Gastrocnemius medialis (tissue), 4 donors: Measurements from ENCODE around the gene GPATCH11. TPM values are rescaled to one million over a fixed set of nuclear protein-coding genes. Genes with fewer than 3 reads are reported as not detected.

ENCODE experiments used
- ATAC-seq, 2 donors: fragments of 150-250 bp; one replicate each; pipeline ENCODE4 v1.9.1; 2016
- DNase-seq, 2 donors: peaks; one replicate each; pipeline ENCODE4 v3.0.0-alpha.2; 2019
- H3K27ac ChIP-seq, 4 donors: fragments of 200-600 bp; sonication (generic); 1 replicate in 1 of 4; 2 replicates in 3 of 4; pipeline ENCODE4 v1.5.1; 2016 to 2018; ENCODE audit warnings: mild to moderate bottlenecking in 2 of 4, moderate library complexity in 1 of 4
- H3K27me3 ChIP-seq, 3 donors: fragments of 200-600 bp; sonication (generic) in 2 of 3; 1 replicate in 1 of 3; 2 replicates in 2 of 3; pipeline versions ENCODE4 v1.5.1 to v1.6.0; 2016 to 2019; ENCODE audit warnings: mild to moderate bottlenecking in 1 of 3, moderate library complexity in 1 of 3
- H3K36me3 ChIP-seq, 2 donors: fragments of 200-600 bp; sonication (generic) in 1 of 2; one replicate each; pipeline ENCODE4 v1.5.1; 2017 to 2018
- H3K4me1 ChIP-seq, 2 donors: fragments of 200-600 bp; sonication (generic) in 1 of 2; one replicate each; pipeline ENCODE4 v1.5.1; 2016 to 2017; ENCODE audit warnings: mild to moderate bottlenecking in 2 of 2
- H3K4me3 ChIP-seq, 4 donors: fragments of 200-600 bp; sonication (generic) in 3 of 4; 1 replicate in 1 of 4; 2 replicates in 3 of 4; pipeline ENCODE4 v1.5.1; 2016 to 2019; ENCODE audit warnings: mild to moderate bottlenecking in 2 of 4
- H3K9me3 ChIP-seq, 3 donors: fragments of 200-600 bp; sonication (generic) in 2 of 3; 1 replicate in 1 of 3; 2 replicates in 2 of 3; pipeline ENCODE4 v1.5.1; 2016 to 2019
- POLR2A ChIP-seq, 2 donors: fragments of 450-650 bp; IDR thresholded peaks; one replicate each; pipeline ENCODE4 v1.6.1; 2017; ENCODE audit warnings: antibody characterized with exemption in 2 of 2, mild to moderate bottlenecking in 2 of 2, moderate library complexity in 2 of 2
- in situ Hi-C, 4 donors: fragments of 200-750 bp; cut with MboI; loops; one replicate each; pipeline versions ENCODE4 v1.15.0 to v1.8.0; 2017; ENCODE audit warnings: low sequenced_read_pairs in 4 of 4
- intact Hi-C: fragments of 100-400 bp; cut with DNase I; formaldehyde crosslinking; loops from one replicate; pipeline ENCODE4 v1.15.1; 2023; ENCODE audit warnings: low total_unique reads
- total RNA-seq, 4 donors: library from RNA; depleted of rRNA; stranded (reverse); fragments of >200 nt; gene quantifications; one replicate each; pipeline versions ENCODE4 v1.1.0 to v1.2.3, GENCODE V29; 2016
- TF ChIP-seq, protein P1 (sequence below), 5 experiments: fragments of 450-650 bp in 3 of 5; fragments of 200-600 bp in 2 of 5; sonication (generic) in 2 of 5; IDR thresholded peaks in 4 of 5; conservative IDR thresholded peaks in 1 of 5; 1 replicate in 4 of 5; 2 replicates in 1 of 5; pipeline ENCODE4 v1.5.1; 2016 to 2019; ENCODE audit warnings: antibody characterized with exemption in 5 of 5, mild to moderate bottlenecking in 3 of 5, moderate library complexity in 3 of 5

The GPATCH11 gene
- total RNA-seq, 4 donors from 2014 or later = 2.5 to 3.7 (median 3.0) TPM

DNA sequence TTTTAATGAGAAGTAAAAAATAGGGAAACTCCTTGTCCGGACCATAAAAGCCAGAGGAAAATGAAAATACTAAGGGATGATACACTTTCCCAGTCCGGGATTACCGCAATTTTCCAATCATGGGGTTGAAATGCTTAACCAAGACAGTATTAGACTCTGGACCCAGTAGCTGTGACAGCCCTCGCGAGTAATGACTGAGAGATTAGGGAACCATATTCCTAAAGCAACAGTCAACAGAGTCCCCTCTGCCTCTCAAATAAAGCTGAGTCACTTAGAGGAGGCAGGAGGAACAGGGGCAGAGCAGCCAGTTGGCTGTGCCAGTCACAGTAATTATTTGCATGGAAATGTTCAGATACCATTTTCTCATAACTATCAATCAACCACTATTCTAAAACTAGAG, 34.8 kb downstream of the GPATCH11 start:
- DNase-seq = no peak
- Histone ChIP-seq H3K9me3 (no peaks in the 10 kb centered on the region), H3K27ac (no peak overlapping the region), H3K4me3 (no peak overlapping the region), H3K27me3 (no peaks in the 10 kb centered on the region), H3K36me3 (peaks cover 0 to 28% of the 10 kb centered on the region in 2 donors), H3K4me1 (no peaks in the 10 kb centered on the region)
- no peak for TF ChIP-seq POLR2A (IDR thresholded peaks at IDR 0.05)
- TF ChIP-seq, protein P1, sequence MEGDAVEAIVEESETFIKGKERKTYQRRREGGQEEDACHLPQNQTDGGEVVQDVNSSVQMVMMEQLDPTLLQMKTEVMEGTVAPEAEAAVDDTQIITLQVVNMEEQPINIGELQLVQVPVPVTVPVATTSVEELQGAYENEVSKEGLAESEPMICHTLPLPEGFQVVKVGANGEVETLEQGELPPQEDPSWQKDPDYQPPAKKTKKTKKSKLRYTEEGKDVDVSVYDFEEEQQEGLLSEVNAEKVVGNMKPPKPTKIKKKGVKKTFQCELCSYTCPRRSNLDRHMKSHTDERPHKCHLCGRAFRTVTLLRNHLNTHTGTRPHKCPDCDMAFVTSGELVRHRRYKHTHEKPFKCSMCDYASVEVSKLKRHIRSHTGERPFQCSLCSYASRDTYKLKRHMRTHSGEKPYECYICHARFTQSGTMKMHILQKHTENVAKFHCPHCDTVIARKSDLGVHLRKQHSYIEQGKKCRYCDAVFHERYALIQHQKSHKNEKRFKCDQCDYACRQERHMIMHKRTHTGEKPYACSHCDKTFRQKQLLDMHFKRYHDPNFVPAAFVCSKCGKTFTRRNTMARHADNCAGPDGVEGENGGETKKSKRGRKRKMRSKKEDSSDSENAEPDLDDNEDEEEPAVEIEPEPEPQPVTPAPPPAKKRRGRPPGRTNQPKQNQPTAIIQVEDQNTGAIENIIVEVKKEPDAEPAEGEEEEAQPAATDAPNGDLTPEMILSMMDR (IDR thresholded peaks at IDR 0.05 in 4 of 5, conservative IDR thresholded peaks at IDR 0.05 in 1 of 5) = no peak
- ATAC-seq = no peak
- intact Hi-C loops = no loop called here
- in situ Hi-C loops = no loop called here

GRCh38 chr2:37125416-37125815, 41.1 kb downstream of the GPATCH11 start:
- Histone ChIP-seq H3K4me1 (no peaks in the 10 kb centered on the region), H3K27me3 (no peaks in the 10 kb centered on the region), H3K9me3 (no peaks in the 10 kb centered on the region), H3K36me3 (peaks cover 0 to 20% of the 10 kb centered on the region in 2 donors), H3K4me3 (no peak overlapping the region), H3K27ac (peak overlapping the region in 1 of 4 donors; percentile 36)
- no peak for TF ChIP-seq POLR2A (IDR thresholded peaks at IDR 0.05)
- TF ChIP-seq, protein P1 (IDR thresholded peaks at IDR 0.05 in 4 of 5, conservative IDR thresholded peaks at IDR 0.05 in 1 of 5) = no peak
- DNase-seq = peak in 1 of 2 donors; percentile 32
- intact Hi-C loops (no loop called here), in situ Hi-C loops (no loop called here)
- peak in 1 of 2 donors; percentile 68 for ATAC-seq

GRCh38 chr2:37132914-37133313, 48.6 kb downstream of the GPATCH11 start:
- ATAC-seq (no peak), DNase-seq (no peak)
- Histone ChIP-seq H3K27me3 (no peaks in the 10 kb centered on the region), H3K4me3 (no peak overlapping the region), H3K4me1 (no peaks in the 10 kb centered on the region), H3K27ac (no peak overlapping the region), H3K36me3 (peaks cover 0 to 61% of the 10 kb centered on the region in 2 donors), H3K9me3 (no peaks in the 10 kb centered on the region)
- TF ChIP-seq, protein P1 (IDR thresholded peaks at IDR 0.05 in 4 of 5, conservative IDR thresholded peaks at IDR 0.05 in 1 of 5) = no peak
- no peak for TF ChIP-seq POLR2A (IDR thresholded peaks at IDR 0.05)
- in situ Hi-C loops (no loop called here), intact Hi-C loops (no loop called here)

GRCh38 chr2:37142546-37142945, 58.2 kb downstream of the GPATCH11 start:
- no peak for ATAC-seq
- no peak overlapping the region for H3K4me3 ChIP-seq
- TF ChIP-seq, protein P1 (IDR thresholded peaks at IDR 0.05 in 4 of 5, conservative IDR thresholded peaks at IDR 0.05 in 1 of 5) = no peak
- no peak for TF ChIP-seq POLR2A (IDR thresholded peaks at IDR 0.05)
- no peaks in the 10 kb centered on the region for H3K27me3 ChIP-seq
- no peaks in the 10 kb centered on the region for H3K4me1 ChIP-seq
- peaks cover 2 to 49% of the 10 kb centered on the region in 2 donors for H3K36me3 ChIP-seq
- no peak overlapping the region for H3K27ac ChIP-seq
- in situ Hi-C loops (no loop called here), intact Hi-C loops (no loop called here)
- H3K9me3 ChIP-seq = no peaks in the 10 kb centered on the region
- DNase-seq = no peak

- Histone ChIP-seq H3K27ac (no peak overlapping the region), H3K27me3 (no peaks in the 10 kb centered on the region), H3K9me3 (no peaks in the 10 kb centered on the region), H3K36me3 (peaks cover 2 to 43% of the 10 kb centered on the region in 2 donors), H3K4me3 (no peak overlapping the region), H3K4me1 (no peaks in the 10 kb centered on the region)
- in situ Hi-C loops (no loop called here), intact Hi-C loops (no loop called here)
- TF ChIP-seq POLR2A (IDR thresholded peaks at IDR 0.05) = no peak
- TF ChIP-seq, protein P1 (IDR thresholded peaks at IDR 0.05 in 4 of 5, conservative IDR thresholded peaks at IDR 0.05 in 1 of 5) = no peak
- DNase-seq (no peak), ATAC-seq (no peak)
Measured at GRCh38 chr2:37143974-37144373, 59.7 kb downstream of the GPATCH11 start.
